Purkinje cell (primary cell): ENCODE results near the gene CLSTN2. TPM values are rescaled to one million over a fixed set of nuclear protein-coding genes. Genes with fewer than 3 reads are reported as not detected.

ENCODE experiments used
- polyA plus RNA-seq: library from polyadenylated mRNA; unstranded; fragments of >200 nt; fragmentation: Nextera tagmentation; gene quantifications from 2 replicates; pipeline ENCODE4 v1.2.1, GENCODE V29; 2014

Gene CLSTN2
- polyA plus RNA-seq, result 5.5 and 10.5 TPM in 2 replicates

GRCh38 chr3:139935016-139935865 lies at the start of gene CLSTN2:
Gene CLSTN2, plus strand, starts transcription at chr3:139935185.

